Neural progenitor cell (in vitro differentiated cells): ENCODE data around the gene MAP7. TPM values are rescaled to one million over a fixed set of nuclear protein-coding genes. Genes with fewer than 3 reads are reported as not detected.

Source experiments
- DNase-seq: peaks from one replicate; pipeline ENCODE4 v3.0.0-alpha.2; 2016; ENCODE audit warnings: low spot score
- H2AFZ ChIP-seq: fragments of 200-600 bp; sonication (generic); replicated peaks from 2 replicates; pipeline ENCODE4 v1.6.1; 2016; ENCODE audit warnings: antibody characterized with exemption
- H3F3A ChIP-seq: fragments of 200-600 bp; sonication (generic); 2 replicates; pipeline ENCODE4 v1.6.1; 2016; ENCODE audit warnings: antibody characterized with exemption, low read depth
- H3K27ac ChIP-seq: fragments of 200-600 bp; sonication (generic); 2 replicates; pipeline ENCODE4 v1.5.1; 2016; ENCODE audit warnings: mild to moderate bottlenecking
- H3K27me3 ChIP-seq: fragments of 200-600 bp; sonication (generic); 2 replicates; pipeline ENCODE4 v1.6.1; 2016; ENCODE audit warnings: mild to moderate bottlenecking, moderate library complexity
- H3K36me3 ChIP-seq: fragments of 200-600 bp; sonication (generic); 2 replicates; pipeline ENCODE4 v1.5.1; 2016
- H3K4me1 ChIP-seq: fragments of 200-600 bp; sonication (generic); 2 replicates; pipeline ENCODE4 v1.6.1; 2016; ENCODE audit warnings: mixed run types
- H3K4me2 ChIP-seq: fragments of 200-600 bp; sonication (generic); 2 replicates; pipeline ENCODE4 v1.6.1; 2016
- H3K4me3 ChIP-seq: fragments of 200-600 bp; sonication (generic); 2 replicates; pipeline ENCODE4 v1.5.1; 2016
- H3K79me2 ChIP-seq: fragments of 200-600 bp; sonication (generic); 2 replicates; pipeline ENCODE4 v1.6.1; 2016; ENCODE audit warnings: low read depth
- H3K9ac ChIP-seq: fragments of 200-600 bp; sonication (generic); 2 replicates; pipeline ENCODE4 v1.6.1; 2016
- H3K9me3 ChIP-seq: fragments of 200-600 bp; sonication (generic); 2 replicates; pipeline ENCODE4 v1.5.1; 2016; ENCODE audit warnings: low read depth
- H4K20me1 ChIP-seq: fragments of 200-600 bp; sonication (generic); 2 replicates; pipeline ENCODE4 v1.6.1; 2016; ENCODE audit warnings: low read depth
- H3K27ac Mint-ChIP-seq: 3 replicates; pipeline ENCODE4 v1.8.0; 2021; ENCODE audit warnings: mixed read lengths
- H3K27me3 Mint-ChIP-seq: 2 replicates; pipeline ENCODE4 v1.8.0; 2022; ENCODE audit warnings: low read depth, mild to moderate bottlenecking, inconsistent platforms, moderate library complexity, mixed read lengths; ENCODE audit not compliant: insufficient read depth
- H3K36me3 Mint-ChIP-seq: 3 replicates; pipeline ENCODE4 v1.8.0; 2021; ENCODE audit warnings: mixed read lengths
- H3K4me1 Mint-ChIP-seq: 3 replicates; pipeline ENCODE4 v1.8.0; 2021; ENCODE audit warnings: mixed read lengths
- H3K4me3 Mint-ChIP-seq: 3 replicates; pipeline ENCODE4 v1.8.0; 2021; ENCODE audit warnings: mild to moderate bottlenecking, moderate library complexity, mixed read lengths
- H3K9me3 Mint-ChIP-seq: 3 replicates; pipeline ENCODE4 v1.8.0; 2020; ENCODE audit warnings: mixed read lengths
- CTCF ChIP-seq: fragments of 200-600 bp; sonication (generic); IDR thresholded peaks from 2 replicates; pipeline ENCODE4 v1.5.1; 2017; ENCODE audit warnings: antibody characterized with exemption, mild to moderate bottlenecking
- EZH2 ChIP-seq: fragments of 200-600 bp; sonication (generic); IDR thresholded peaks from 2 replicates; pipeline ENCODE4 v1.6.1; 2017; ENCODE audit warnings: antibody characterized with exemption, mild to moderate bottlenecking, moderate library complexity
- EZH2phosphoT487 ChIP-seq: fragments of 200-600 bp; sonication (generic); IDR thresholded peaks from 2 replicates; pipeline ENCODE4 v1.6.1; 2017; ENCODE audit warnings: antibody characterized with exemption
- total RNA-seq: library from RNA; depleted of rRNA; stranded (reverse); fragments of >200 nt; gene quantifications from 2 replicates; pipeline ENCODE4 v1.2.3, GENCODE V29; 2015; ENCODE audit warnings: low replicate concordance

The MAP7 gene
- total RNA-seq, 1 donor from 2014 or later: 9.0 TPM

GRCh38 chr6:136521911-136522310 lies 28.3 kb downstream of the MAP7 start:
- H2AFZ ChIP-seq: no peak overlapping the region
- Mint-ChIP-seq H3K4me3 (no peak overlapping the region), H3K9me3 (no peaks in the 10 kb centered on the region), H3K27me3 (no peaks in the 10 kb centered on the region), H3K4me1 (peaks cover 27% of the 10 kb centered on the region), H3K27ac (no peak overlapping the region), H3K36me3 (no peaks in the 10 kb centered on the region)
- no peak for DNase-seq
- peaks cover 17% of the 10 kb centered on the region for H3F3A ChIP-seq
- H3K79me2 ChIP-seq: peaks cover 4% of the 10 kb centered on the region
- H4K20me1 ChIP-seq: no peaks in the 10 kb centered on the region
- H3K4me2 ChIP-seq: no peak overlapping the region
- H3K27ac ChIP-seq: no peak overlapping the region
- no peaks in the 10 kb centered on the region for H3K27me3 ChIP-seq
- no peaks in the 10 kb centered on the region for H3K9me3 ChIP-seq
- TF ChIP-seq EZH2phosphoT487 (no peak), EZH2 (no peak)
- H3K4me3 ChIP-seq: no peak overlapping the region
- peaks cover 28% of the 10 kb centered on the region for H3K4me1 ChIP-seq
- H3K9ac ChIP-seq: no peak overlapping the region
- no peaks in the 10 kb centered on the region for H3K36me3 ChIP-seq

- no peaks in the 10 kb centered on the region for H3K9me3 Mint-ChIP-seq
These were observed 28.8 kb downstream of the MAP7 start for GRCh38 chr6:136521427-136521826.

GRCh38 chr6:136520517-136520916 lies 29.7 kb downstream of the MAP7 start:
- H3K4me2 ChIP-seq: no peak overlapping the region
- H3K36me3 Mint-ChIP-seq: no peaks in the 10 kb centered on the region
- no peak overlapping the region for H2AFZ ChIP-seq
- peaks cover 14% of the 10 kb centered on the region for H3K4me1 Mint-ChIP-seq
- no peaks in the 10 kb centered on the region for H3K27me3 Mint-ChIP-seq
- no peaks in the 10 kb centered on the region for H4K20me1 ChIP-seq
- peaks cover 14% of the 10 kb centered on the region for H3K4me1 ChIP-seq
- TF ChIP-seq EZH2phosphoT487: no peak
- no peak for TF ChIP-seq CTCF
- TF ChIP-seq EZH2: no peak
- H3K27ac ChIP-seq: no peak overlapping the region
- H3K9me3 Mint-ChIP-seq: no peaks in the 10 kb centered on the region
- no peaks in the 10 kb centered on the region for H3K9me3 ChIP-seq
- H3K4me3 ChIP-seq: no peak overlapping the region
- H3K27ac Mint-ChIP-seq: no peak overlapping the region
- no peak overlapping the region for H3K4me3 Mint-ChIP-seq
- no peak for DNase-seq
- peaks cover 8% of the 10 kb centered on the region for H3F3A ChIP-seq
- no peaks in the 10 kb centered on the region for H3K27me3 ChIP-seq
- H3K9ac ChIP-seq: no peak overlapping the region
- no peaks in the 10 kb centered on the region for H3K36me3 ChIP-seq
- peaks cover 4% of the 10 kb centered on the region for H3K79me2 ChIP-seq

More at GRCh38 chr6:136521427-136521826, 28.8 kb downstream of the MAP7 start:
- Histone ChIP-seq H4K20me1 (no peaks in the 10 kb centered on the region), H3K4me2 (no peak overlapping the region), H3K27me3 (no peaks in the 10 kb centered on the region), H3K9me3 (no peaks in the 10 kb centered on the region), H3K27ac (no peak overlapping the region), H3K4me1 (peaks cover 23% of the 10 kb centered on the region), H3K79me2 (peaks cover 4% of the 10 kb centered on the region), H3K4me3 (no peak overlapping the region), H3F3A (peaks cover 12% of the 10 kb centered on the region), H3K9ac (no peak overlapping the region), H2AFZ (no peak overlapping the region), H3K36me3 (no peaks in the 10 kb centered on the region)
- Mint-ChIP-seq H3K36me3 (no peaks in the 10 kb centered on the region), H3K27me3 (no peaks in the 10 kb centered on the region), H3K27ac (no peak overlapping the region), H3K4me3 (no peak overlapping the region), H3K4me1 (peaks cover 22% of the 10 kb centered on the region)
- TF ChIP-seq EZH2: no peak
- no peak for TF ChIP-seq EZH2phosphoT487
- no peak for TF ChIP-seq CTCF
- no peak for DNase-seq

- Histone ChIP-seq H3K4me2 (no peak overlapping the region), H3K79me2 (no peaks in the 10 kb centered on the region), H3F3A (no peaks in the 10 kb centered on the region), H3K9me3 (no peaks in the 10 kb centered on the region), H3K4me3 (no peak overlapping the region), H3K36me3 (no peaks in the 10 kb centered on the region), H2AFZ (no peak overlapping the region), H3K27me3 (no peaks in the 10 kb centered on the region), H3K27ac (no peak overlapping the region), H4K20me1 (no peaks in the 10 kb centered on the region), H3K4me1 (no peaks in the 10 kb centered on the region), H3K9ac (no peak overlapping the region)
- Mint-ChIP-seq H3K36me3 (no peaks in the 10 kb centered on the region), H3K27ac (no peak overlapping the region), H3K9me3 (no peaks in the 10 kb centered on the region), H3K4me1 (no peaks in the 10 kb centered on the region), H3K27me3 (peaks cover 2% of the 10 kb centered on the region), H3K4me3 (no peak overlapping the region)
- no peak for DNase-seq
- TF ChIP-seq CTCF (no peak), EZH2phosphoT487 (no peak), EZH2 (no peak)
These were observed 32.6 kb downstream of the MAP7 start for GRCh38 chr6:136517582-136517981.
